OCI-M1 (cell line): ENCODE results near the gene DUOX1.

Source experiments
- DNase-seq: peaks from one replicate; lab custom pipeline; 2025; lab: John Stamatoyannopoulos, UW

The DUOX1 gene

GRCh38 chr15:45168751-45169551, 39.2 kb downstream of the DUOX1 start:
- peak; percentile 47 for DNase-seq

DNA sequence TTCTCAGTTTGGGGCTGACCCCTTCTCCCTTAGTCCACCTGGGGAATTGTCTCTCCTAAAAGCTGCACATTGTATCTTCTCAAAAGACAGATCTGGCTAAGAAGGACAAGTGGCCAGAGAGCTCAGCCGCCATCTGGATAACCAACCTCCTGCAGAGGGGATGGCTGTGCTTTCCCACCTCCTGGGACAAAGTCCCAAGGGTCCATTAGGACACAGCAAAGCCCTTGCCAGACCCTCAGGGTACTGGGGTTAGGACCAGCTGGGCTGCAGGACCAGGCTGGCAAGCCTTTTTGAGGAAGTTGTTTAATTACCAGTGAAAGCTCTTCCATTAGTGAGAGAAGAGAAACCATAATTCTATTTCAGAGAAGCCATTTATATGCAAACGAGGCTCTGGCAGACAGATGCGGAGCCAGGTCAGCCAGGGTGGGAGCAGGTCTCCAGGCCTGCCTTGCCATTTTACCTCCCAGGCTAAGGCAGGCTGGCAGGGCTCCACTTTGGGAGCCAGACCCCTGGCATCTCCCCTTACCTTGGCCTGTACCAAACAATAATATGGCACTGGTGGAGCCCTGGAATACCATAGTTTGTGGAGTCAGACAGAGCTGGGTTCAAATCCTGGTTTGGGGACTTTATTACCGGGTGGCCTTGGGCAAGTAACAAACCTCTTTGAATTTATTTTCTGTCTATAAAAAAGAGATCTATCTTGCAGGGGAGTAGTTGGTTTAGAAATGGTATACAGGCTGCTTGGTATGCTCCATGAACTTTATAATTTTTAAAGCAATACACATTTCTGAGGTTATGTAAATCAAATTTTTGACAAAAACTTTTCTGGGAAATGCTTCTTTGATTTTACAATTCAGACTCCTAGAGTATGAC, 40.0 kb downstream of the DUOX1 start:
- peak; percentile 47 for DNase-seq

GRCh38 chr15:45171912-45172311, 42.1 kb downstream of the DUOX1 start:
- DNase-seq: no peak

GRCh38 chr15:45174069-45174468, 44.3 kb downstream of the DUOX1 start:
- no peak for DNase-seq

GRCh38 chr15:45174577-45174976, 44.8 kb downstream of the DUOX1 start:
- no peak for DNase-seq

DNA sequence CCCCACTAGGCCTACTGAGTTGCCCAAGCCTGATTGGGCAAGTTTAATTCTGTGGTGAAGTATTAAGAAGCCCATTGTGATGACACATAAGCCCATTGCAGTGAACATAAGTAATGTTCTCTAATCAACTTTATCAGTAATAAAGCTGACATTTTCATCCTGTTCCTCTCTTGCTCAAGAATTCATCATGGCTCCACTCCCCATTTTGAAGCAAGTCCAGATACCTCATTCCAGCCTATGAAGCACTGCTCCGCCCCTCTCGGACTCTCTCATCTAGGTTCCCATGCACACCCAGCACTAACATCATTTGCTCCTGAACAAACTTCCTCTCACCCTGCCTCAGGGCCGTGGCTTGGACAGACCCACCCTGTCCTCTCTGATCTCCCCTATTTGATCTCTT, 47.5 kb downstream of the DUOX1 start:
- DNase-seq: no peak

DNA sequence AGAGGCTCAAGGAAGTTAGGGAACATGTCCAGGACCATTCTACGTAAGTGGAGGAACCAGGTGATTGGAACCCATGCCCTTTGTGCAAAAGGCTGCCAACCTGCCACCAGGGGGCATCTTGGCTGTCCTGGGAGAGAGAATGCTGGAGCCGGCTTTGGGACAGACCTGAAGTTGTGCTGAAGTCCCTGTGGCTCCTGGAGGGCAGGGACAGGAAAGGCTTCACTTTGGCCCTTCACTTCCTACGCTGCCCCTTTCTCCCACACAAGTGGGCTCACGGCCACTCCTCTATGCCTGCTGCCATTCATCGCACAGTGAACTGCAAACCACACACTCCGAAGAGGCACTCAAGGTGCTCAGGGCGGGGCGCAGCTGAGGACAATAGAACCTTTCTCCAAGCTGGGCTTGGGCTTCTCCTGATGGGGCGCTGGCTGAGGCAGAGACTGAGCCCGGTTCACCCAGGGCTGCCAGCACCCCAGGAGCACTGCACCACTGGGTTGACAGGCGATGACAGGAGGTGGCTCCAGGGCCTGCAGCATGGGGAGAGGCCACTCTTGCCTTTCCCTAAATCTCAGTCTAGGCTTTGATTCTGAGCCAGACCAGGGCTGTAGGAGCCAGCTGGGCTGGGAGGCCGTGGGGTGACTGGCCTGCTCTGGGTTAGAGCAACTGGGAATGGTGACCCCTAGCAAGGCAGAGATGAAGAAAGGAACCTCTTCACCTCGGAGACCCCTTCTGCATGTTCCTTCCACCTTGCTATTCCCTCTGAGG, 49.6 kb downstream of the DUOX1 start:
- peak; percentile 30 for DNase-seq

DNA sequence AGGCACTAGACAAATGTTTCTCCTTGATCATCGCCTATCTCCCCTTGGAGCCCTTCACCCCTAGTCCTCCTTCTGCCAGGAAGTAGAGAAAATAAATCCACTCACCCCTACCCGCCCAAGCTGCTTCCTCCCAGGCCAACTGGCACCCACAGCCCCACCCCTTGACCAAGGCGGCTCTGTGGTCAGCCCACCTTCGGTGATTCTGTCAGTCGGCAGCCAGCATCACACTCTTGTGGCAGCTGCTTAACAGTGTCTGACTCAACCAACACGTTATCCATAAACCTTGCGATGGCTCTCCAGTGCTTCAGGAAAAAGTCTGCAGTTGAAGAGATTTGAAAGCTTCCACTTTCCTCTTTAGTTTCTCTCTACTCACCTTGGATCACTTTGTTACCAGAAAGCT, 50.4 kb downstream of the DUOX1 start:
- no peak for DNase-seq

- no peak for DNase-seq
Measured at GRCh38 chr15:45180648-45181436, 51.0 kb downstream of the DUOX1 start.

DNA sequence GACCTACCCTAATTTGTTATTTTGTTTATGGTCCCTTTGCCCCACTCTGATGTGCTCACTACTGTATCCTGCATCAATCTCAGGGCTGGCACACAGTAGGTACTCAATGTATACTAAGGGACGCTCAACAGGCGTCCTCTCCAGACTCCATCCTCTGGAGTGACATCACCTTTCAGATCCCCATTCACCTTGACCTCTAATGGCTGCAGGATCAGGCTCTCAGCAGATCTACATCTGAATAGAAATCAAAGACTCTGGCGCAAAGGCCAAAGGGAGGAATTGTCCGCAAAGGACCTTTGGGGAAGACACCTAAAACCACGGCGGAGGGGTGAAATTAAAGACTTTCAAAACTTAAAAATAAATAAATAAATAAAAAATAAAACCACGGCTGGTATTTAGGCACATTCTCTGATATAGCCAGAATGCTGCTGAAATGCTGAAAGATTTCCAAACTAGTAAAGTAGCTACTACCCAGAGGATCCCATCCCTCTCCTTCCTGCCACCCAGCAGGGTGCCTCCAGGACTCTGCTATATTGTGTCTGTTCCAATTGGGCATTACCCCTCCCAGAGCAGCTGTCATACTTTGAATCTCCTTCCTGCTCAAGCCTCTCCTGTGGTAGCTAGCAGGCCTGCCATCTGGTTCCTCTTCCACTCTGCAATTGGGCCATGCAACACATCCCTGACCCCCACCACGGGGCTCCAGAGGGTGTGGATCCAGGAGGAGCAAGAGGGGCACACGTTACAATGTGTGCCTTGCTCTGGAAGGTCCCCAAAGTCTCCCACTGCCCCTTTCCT, 51.9 kb downstream of the DUOX1 start:
- no peak for DNase-seq

- DNase-seq: no peak
Measured at GRCh38 chr15:45182996-45183395, 53.2 kb downstream of the DUOX1 start.

- DNase-seq: no peak
Measured at GRCh38 chr15:45183511-45183910, 53.7 kb downstream of the DUOX1 start.

DNA sequence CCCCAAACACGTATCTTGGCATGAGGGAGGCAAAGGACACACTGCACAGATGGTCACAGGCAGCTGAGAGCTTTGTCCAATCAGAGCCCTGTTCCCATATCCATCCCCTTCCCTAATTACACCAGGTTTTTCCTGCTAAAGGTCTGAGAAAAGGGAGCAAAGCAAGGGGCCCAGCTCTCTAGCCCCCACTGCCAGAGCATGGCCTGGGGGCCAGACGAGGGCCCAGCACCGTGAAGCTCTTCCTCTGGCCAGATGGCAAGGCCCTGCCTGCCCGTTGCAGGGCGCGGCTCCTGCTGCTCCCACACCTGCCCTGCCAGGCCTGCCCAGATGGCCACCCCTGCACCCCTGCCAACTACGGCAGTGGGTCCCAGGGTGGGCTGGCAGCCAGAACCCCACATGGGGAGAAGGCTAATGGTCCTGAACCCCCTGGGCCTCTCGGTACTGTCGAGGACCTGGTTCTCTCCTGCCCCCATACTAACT, 54.8 kb downstream of the DUOX1 start:
- DNase-seq: no peak

DNA sequence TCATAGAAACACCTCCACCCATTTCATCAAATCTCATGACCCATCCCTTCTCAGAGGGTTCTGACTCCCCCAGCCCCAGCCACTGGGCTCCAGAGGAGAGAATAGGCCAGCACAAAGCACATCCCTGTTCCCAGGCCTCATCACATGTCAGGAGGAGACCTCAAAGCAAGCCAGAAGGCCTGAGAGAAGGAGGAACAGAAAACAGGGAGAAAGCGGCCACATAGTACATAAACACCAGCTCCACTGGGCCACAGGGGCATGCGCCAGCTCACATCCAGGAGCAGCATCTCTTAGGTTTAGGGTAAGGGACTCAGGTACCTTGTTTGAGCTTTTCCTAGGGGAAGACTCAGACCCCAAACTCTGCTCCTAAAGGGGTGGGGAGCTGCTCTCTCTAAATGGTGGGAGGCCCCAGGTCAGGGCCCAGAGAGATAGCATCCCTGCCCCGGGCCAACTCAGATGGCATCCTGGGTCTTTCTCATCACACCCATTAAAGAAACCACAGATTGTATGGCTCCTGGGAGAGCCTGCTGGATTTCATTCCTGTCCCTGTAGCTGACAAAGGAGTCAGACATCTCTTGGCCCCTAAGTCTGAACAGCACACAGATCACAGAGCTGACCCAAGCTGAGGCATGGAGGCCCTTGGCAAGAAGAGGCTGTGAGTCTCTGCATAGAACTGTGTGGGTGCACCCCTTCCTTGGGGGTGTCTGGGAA, 55.4 kb downstream of the DUOX1 start:
- no peak for DNase-seq

GRCh38 chr15:45185903-45186770, 56.3 kb downstream of the DUOX1 start:
- no peak for DNase-seq

GRCh38 chr15:45186771-45187577, 57.2 kb downstream of the DUOX1 start:
- no peak for DNase-seq

GRCh38 chr15:45187578-45187893, 57.7 kb downstream of the DUOX1 start:
- DNase-seq: no peak
